GM23338 (cell line): Measurements from ENCODE around the gene TSPAN5. TPM values are rescaled to one million over a fixed set of nuclear protein-coding genes. Genes with fewer than 3 reads are reported as not detected.

Experiments
- ATAC-seq: fragments of 200-7000 bp; cut with Tn5 transposase; 3 replicates; pipeline ENCODE4 v1.9.1; 2020
- DNase-seq: peaks from one replicate; pipeline ENCODE4 v3.0.0-alpha.2; 2015; ENCODE audit warnings: low spot score
- H2AFZ ChIP-seq: fragments of 200-600 bp; sonication (generic); 2 replicates; pipeline ENCODE4 v1.8.0; 2016; ENCODE audit warnings: antibody characterized with exemption, mild to moderate bottlenecking, moderate library complexity
- H3F3A ChIP-seq: fragments of 200-600 bp; sonication (generic); replicated peaks from 2 replicates; pipeline ENCODE4 v1.8.0; 2017; ENCODE audit warnings: antibody characterized with exemption, mixed run types, low read depth
- H3K27ac ChIP-seq: fragments of 200-600 bp; sonication (generic); 2 replicates; pipeline ENCODE4 v1.6.1; 2016; ENCODE audit warnings: low read depth
- H3K27me3 ChIP-seq: fragments of 200-600 bp; sonication (generic); 2 replicates; pipeline ENCODE4 v1.8.0; 2016; ENCODE audit warnings: mild to moderate bottlenecking, mixed run types, moderate library complexity; ENCODE audit not compliant: insufficient read depth
- H3K36me3 ChIP-seq: fragments of 200-600 bp; sonication (generic); 2 replicates; pipeline ENCODE4 v1.8.0; 2016; ENCODE audit warnings: mild to moderate bottlenecking; ENCODE audit not compliant: insufficient read depth
- H3K4me1 ChIP-seq: fragments of 200-600 bp; sonication (generic); 2 replicates; pipeline ENCODE4 v1.8.0; 2016; ENCODE audit warnings: mild to moderate bottlenecking, moderate library complexity; ENCODE audit not compliant: insufficient read depth
- H3K4me2 ChIP-seq: fragments of 200-600 bp; sonication (generic); 2 replicates; pipeline ENCODE4 v1.7.1; 2017; ENCODE audit warnings: mixed run types
- H3K4me3 ChIP-seq: fragments of 200-600 bp; sonication (generic); 2 replicates; pipeline ENCODE4 v1.6.1; 2016; ENCODE audit warnings: mixed run types
- H3K79me2 ChIP-seq: fragments of 200-600 bp; sonication (generic); replicated peaks from 2 replicates; pipeline ENCODE4 v1.8.0; 2017; ENCODE audit warnings: mild to moderate bottlenecking; ENCODE audit not compliant: insufficient read depth
- H3K9me2 ChIP-seq: fragments of 200-600 bp; sonication (generic); 2 replicates; pipeline ENCODE4 v1.8.0; 2017; ENCODE audit not compliant: insufficient read depth
- H4K20me1 ChIP-seq: fragments of 200-600 bp; sonication (generic); replicated peaks from 2 replicates; pipeline ENCODE4 v1.8.0; 2017; ENCODE audit warnings: mild to moderate bottlenecking; ENCODE audit not compliant: insufficient read depth
- H3K27ac Mint-ChIP-seq: 2 replicates; pipeline ENCODE4 v1.8.0; 2020; ENCODE audit warnings: inconsistent platforms, mild to moderate bottlenecking, moderate library complexity, mixed read lengths
- H3K27me3 Mint-ChIP-seq: 3 replicates; pipeline ENCODE4 v1.8.0; 2022; ENCODE audit warnings: low read depth, mild to moderate bottlenecking, moderate library complexity, mixed read lengths, inconsistent platforms; ENCODE audit not compliant: insufficient read depth, poor library complexity
- H3K36me3 Mint-ChIP-seq: 3 replicates; pipeline ENCODE4 v1.8.0; 2021; ENCODE audit warnings: low read depth, mild to moderate bottlenecking, inconsistent platforms, moderate library complexity, mixed read lengths
- H3K4me1 Mint-ChIP-seq: 3 replicates; pipeline ENCODE4 v1.8.0; 2020; ENCODE audit warnings: mild to moderate bottlenecking, inconsistent platforms, mixed read lengths
- H3K4me3 Mint-ChIP-seq: 3 replicates; pipeline ENCODE4 v1.8.0; 2021; ENCODE audit warnings: moderate library complexity, mild to moderate bottlenecking, inconsistent platforms, mixed read lengths
- H3K9me3 Mint-ChIP-seq: 3 replicates; pipeline ENCODE4 v1.8.0; 2020; ENCODE audit warnings: moderate library complexity, mild to moderate bottlenecking, inconsistent platforms, mixed read lengths
- ETS1 ChIP-seq: IDR thresholded peaks from 2 replicates; pipeline ENCODE4 v1.6.1; 2016; ENCODE audit warnings: antibody characterized with exemption
- EZH2 ChIP-seq: fragments of 200-600 bp; sonication (generic); IDR thresholded peaks from one replicate; pipeline ENCODE4 v1.8.0; 2017; ENCODE audit warnings: antibody characterized with exemption, mild to moderate bottlenecking, low read depth; ENCODE audit not compliant: unreplicated experiment
- JUNB ChIP-seq: IDR thresholded peaks from one replicate; pipeline ENCODE4 v1.6.1; 2016; ENCODE audit warnings: antibody characterized with exemption; ENCODE audit not compliant: unreplicated experiment
- NANOG ChIP-seq: IDR thresholded peaks from 2 replicates; pipeline ENCODE4 v1.6.1; 2016; ENCODE audit warnings: antibody characterized with exemption, borderline replicate concordance
- POLR2AphosphoS5 ChIP-seq: IDR thresholded peaks from 2 replicates; pipeline ENCODE4 v1.6.1; 2016; ENCODE audit warnings: antibody characterized with exemption, low read depth
- REST ChIP-seq: IDR thresholded peaks from one replicate; pipeline ENCODE4 v1.6.1; 2018; ENCODE audit warnings: antibody characterized with exemption; ENCODE audit not compliant: unreplicated experiment
- ZNF114 ChIP-seq: fragments of 250-450 bp; sonication (Bioruptor Pico); IDR thresholded peaks from 2 replicates; pipeline ENCODE4 v1.5.0; 2020; ENCODE audit warnings: mild to moderate bottlenecking, moderate library complexity
- ZNF331 ChIP-seq: fragments of 250-450 bp; sonication (Bioruptor Pico); IDR thresholded peaks from 2 replicates; pipeline ENCODE4 v1.5.0; 2020; ENCODE audit warnings: low read depth, mild to moderate bottlenecking, moderate library complexity
- polyA plus RNA-seq: library from polyadenylated mRNA; unstranded; fragments of >200 nt; fragmentation: Nextera tagmentation; extraction: Ambion mirVana; gene quantifications from 2 replicates; pipeline ENCODE4 v1.2.1, GENCODE V29; 2016
- total RNA-seq: library from RNA; depleted of rRNA; stranded (reverse); fragments of >200 nt; shearing (Covaris generic); gene quantifications from 2 replicates; pipeline ENCODE4 v1.2.3, GENCODE V29; 2014
- TF ChIP-seq, protein P1 (sequence below), 2 experiments: fragments of 200-600 bp in 1 of 2; sonication (generic) in 1 of 2; conservative IDR thresholded peaks; 2 replicates each; pipeline versions ENCODE4 v1.5.1 to v1.6.1; 2016 to 2017; ENCODE audit warnings: antibody characterized with exemption in 2 of 2, low read depth in 2 of 2, mild to moderate bottlenecking in 2 of 2, moderate library complexity in 1 of 2

Gene TSPAN5
- total and polyA plus RNA-seq, 2 experiments from 2014 or later, result 18.6 to 21.5 TPM

- H3K4me3 ChIP-seq, result no peak overlapping the region
- H3K79me2 ChIP-seq, result peaks cover 15% of the 10 kb centered on the region; the same call in 1 of the 2 replicates
- peaks cover 15% of the 10 kb centered on the region for H3K4me1 ChIP-seq
- Mint-ChIP-seq H3K27ac (no peak overlapping the region), H3K9me3 (peaks cover 4% of the 10 kb centered on the region; the same call in 1 of the 3 replicates), H3K36me3 (peaks cover 12% of the 10 kb centered on the region), H3K27me3 (peaks cover 2% of the 10 kb centered on the region), H3K4me3 (no peak overlapping the region), H3K4me1 (peaks cover 22% of the 10 kb centered on the region)
- TF ChIP-seq EZH2, result no peak
- TF ChIP-seq REST, result no peak
- TF ChIP-seq NANOG, result no peak
- no peak for TF ChIP-seq ZNF114 (CRISPR knock-in tag)
- TF ChIP-seq JUNB, result no peak
- no peak for TF ChIP-seq POLR2AphosphoS5
- TF ChIP-seq, protein P1, sequence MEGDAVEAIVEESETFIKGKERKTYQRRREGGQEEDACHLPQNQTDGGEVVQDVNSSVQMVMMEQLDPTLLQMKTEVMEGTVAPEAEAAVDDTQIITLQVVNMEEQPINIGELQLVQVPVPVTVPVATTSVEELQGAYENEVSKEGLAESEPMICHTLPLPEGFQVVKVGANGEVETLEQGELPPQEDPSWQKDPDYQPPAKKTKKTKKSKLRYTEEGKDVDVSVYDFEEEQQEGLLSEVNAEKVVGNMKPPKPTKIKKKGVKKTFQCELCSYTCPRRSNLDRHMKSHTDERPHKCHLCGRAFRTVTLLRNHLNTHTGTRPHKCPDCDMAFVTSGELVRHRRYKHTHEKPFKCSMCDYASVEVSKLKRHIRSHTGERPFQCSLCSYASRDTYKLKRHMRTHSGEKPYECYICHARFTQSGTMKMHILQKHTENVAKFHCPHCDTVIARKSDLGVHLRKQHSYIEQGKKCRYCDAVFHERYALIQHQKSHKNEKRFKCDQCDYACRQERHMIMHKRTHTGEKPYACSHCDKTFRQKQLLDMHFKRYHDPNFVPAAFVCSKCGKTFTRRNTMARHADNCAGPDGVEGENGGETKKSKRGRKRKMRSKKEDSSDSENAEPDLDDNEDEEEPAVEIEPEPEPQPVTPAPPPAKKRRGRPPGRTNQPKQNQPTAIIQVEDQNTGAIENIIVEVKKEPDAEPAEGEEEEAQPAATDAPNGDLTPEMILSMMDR (conservative IDR thresholded peaks at IDR 0.05; ENCODE audit: low read depth in 2 of 2), result no peak
- no peak overlapping the region for H3K27ac ChIP-seq
- no peaks in the 10 kb centered on the region for H3K36me3 ChIP-seq
- no peak overlapping the region for H2AFZ ChIP-seq
- no peak overlapping the region for H3K4me2 ChIP-seq
- no peaks in the 10 kb centered on the region for H3K27me3 ChIP-seq
- DNase-seq (no peak), ATAC-seq (no peak)
- no peaks in the 10 kb centered on the region for H3K9me2 ChIP-seq
- H3F3A ChIP-seq, result no peaks in the 10 kb centered on the region
- no peaks in the 10 kb centered on the region; the same call in 1 of the 2 replicates for H4K20me1 ChIP-seq
These were observed 136.9 kb downstream of the TSPAN5 start for GRCh38 chr4:98521486-98521885.

DNA sequence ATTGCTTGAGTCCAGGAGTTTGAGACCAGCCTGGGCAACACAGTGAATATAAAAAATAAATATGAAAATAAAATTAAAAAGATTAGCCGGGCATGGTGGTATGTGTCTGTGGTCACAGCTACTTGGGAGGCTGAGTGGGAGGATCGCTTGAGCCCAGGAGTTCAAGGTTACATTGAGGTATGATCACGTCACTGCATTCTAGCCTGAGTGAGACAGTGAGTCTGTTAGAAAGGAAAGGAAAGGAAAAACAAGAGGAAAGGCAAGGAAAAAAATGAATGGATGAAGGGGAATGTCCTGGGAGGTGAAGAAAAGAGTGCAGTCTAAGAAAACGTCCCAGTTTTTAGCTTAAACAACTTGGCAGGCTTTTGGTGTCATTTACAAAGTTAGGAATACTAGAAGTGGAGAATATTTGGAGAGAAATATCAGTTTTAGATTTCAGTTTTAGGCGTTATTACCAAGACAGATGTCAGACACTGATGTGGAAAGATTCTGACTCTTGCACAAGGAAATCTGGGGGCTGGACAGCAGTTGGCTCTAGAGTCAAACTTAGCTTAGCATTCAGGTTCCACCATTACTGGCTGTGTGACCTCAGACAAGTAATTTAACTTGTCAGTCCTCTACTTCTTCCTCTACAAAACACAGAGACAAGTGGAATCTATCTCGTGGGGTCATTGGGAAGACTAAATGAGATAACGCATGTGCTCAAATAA lies 139.0 kb downstream of the TSPAN5 start:
- no peaks in the 10 kb centered on the region for H3K36me3 ChIP-seq
- H3F3A ChIP-seq, result no peaks in the 10 kb centered on the region
- DNase-seq (no peak), ATAC-seq (no peak)
- no peak overlapping the region for H3K27ac ChIP-seq
- Mint-ChIP-seq H3K27me3 (peaks cover 2% of the 10 kb centered on the region), H3K4me3 (no peak overlapping the region), H3K4me1 (peaks cover 41% of the 10 kb centered on the region), H3K27ac (no peak overlapping the region; the same call in 1 of the 2 replicates), H3K9me3 (peaks cover 5% of the 10 kb centered on the region; the same call in 1 of the 3 replicates), H3K36me3 (peaks cover 14% of the 10 kb centered on the region)
- H2AFZ ChIP-seq, result no peak overlapping the region
- H4K20me1 ChIP-seq, result no peaks in the 10 kb centered on the region
- no peaks in the 10 kb centered on the region for H3K9me2 ChIP-seq
- no peaks in the 10 kb centered on the region for H3K27me3 ChIP-seq
- peaks cover 26% of the 10 kb centered on the region for H3K4me1 ChIP-seq
- H3K79me2 ChIP-seq, result peaks cover 15% of the 10 kb centered on the region; the same call in 1 of the 2 replicates
- no peak overlapping the region for H3K4me3 ChIP-seq
- H3K4me2 ChIP-seq, result no peak overlapping the region
- TF ChIP-seq NANOG (no peak), ZNF331 (CRISPR knock-in tag) (no peak), ETS1 (no peak)
- TF ChIP-seq, protein P1 (conservative IDR thresholded peaks at IDR 0.05; ENCODE audit: low read depth in 2 of 2), result no peak
